ENCODE measurements around the gene PNMA8C.

The PNMA8C gene

GRCh38 chr19:46386151-46386550 lies 42.6 kb downstream of the PNMA8C start:
- H3K9me3 ChIP-seq = no peaks in the 10 kb centered on the region
- no peak overlapping the region for H3K4me3 ChIP-seq (ENCODE audit: low read depth, low read length)
- no peaks in the 10 kb centered on the region for H3K27me3 ChIP-seq
- DNase-seq = no peak
- TF ChIP-seq CTCF (IDR thresholded peaks at IDR 0.05; ENCODE audit: low read depth, low read length) = no peak
- H3K36me3 ChIP-seq = peaks cover 84% of the 10 kb centered on the region
- H3K4me1 ChIP-seq = no peaks in the 10 kb centered on the region

DNA sequence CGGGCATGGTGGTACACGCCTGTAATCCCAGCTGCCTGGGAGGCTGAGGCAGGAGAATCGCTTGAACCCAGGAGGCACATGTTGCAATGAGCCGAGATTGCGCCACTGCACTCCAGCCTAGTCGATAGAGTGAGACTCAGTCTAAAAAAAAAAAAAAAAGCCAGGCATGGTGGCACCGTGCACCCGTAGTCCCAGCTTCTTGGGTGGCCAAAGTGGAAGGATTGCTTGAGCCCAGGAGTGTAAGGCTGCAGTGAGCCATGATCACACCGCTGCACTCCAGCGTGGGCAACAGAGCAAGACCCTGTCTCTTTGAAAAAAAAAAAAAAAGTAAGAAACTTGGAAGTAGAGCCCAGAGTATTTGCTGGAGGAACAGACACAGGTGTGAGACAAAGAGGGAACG lies 43.1 kb downstream of the PNMA8C start:
- no peaks in the 10 kb centered on the region for H3K9me3 ChIP-seq
- H3K27me3 ChIP-seq = no peaks in the 10 kb centered on the region
- no peak overlapping the region for H3K4me3 ChIP-seq (ENCODE audit: low read depth, low read length)
- TF ChIP-seq CTCF (IDR thresholded peaks at IDR 0.05; ENCODE audit: low read depth, low read length) = no peak
- no peak for DNase-seq
- peaks cover 84% of the 10 kb centered on the region for H3K36me3 ChIP-seq
- no peaks in the 10 kb centered on the region for H3K4me1 ChIP-seq

DNA sequence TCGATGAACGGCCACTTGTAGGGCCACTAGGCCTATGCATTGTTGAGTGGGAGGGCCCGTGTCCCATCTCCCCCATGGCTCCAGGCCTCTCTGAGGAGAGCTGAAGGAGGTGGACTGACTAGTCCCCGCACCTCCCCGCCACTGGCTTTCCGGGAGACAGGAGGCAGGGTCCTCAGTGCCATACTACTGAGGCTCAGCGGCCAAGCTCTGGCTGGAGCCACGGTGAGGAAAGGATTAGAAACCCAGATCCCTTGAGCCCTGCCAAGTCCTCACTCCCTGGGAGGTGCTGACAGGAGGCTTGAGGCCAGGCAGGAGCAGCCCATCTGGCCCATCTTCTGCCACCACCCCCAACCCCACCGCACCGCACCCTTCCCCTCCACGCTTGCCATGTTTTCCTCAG lies 44.3 kb downstream of the PNMA8C start:
- no peak overlapping the region for H3K4me3 ChIP-seq (ENCODE audit: low read depth, low read length)
- H3K36me3 ChIP-seq = peaks cover 85% of the 10 kb centered on the region
- no peaks in the 10 kb centered on the region for H3K9me3 ChIP-seq
- H3K27me3 ChIP-seq = no peaks in the 10 kb centered on the region
- no peak for TF ChIP-seq CTCF (IDR thresholded peaks at IDR 0.05; ENCODE audit: low read depth, low read length)
- DNase-seq = no peak
- H3K4me1 ChIP-seq = no peaks in the 10 kb centered on the region

DNA sequence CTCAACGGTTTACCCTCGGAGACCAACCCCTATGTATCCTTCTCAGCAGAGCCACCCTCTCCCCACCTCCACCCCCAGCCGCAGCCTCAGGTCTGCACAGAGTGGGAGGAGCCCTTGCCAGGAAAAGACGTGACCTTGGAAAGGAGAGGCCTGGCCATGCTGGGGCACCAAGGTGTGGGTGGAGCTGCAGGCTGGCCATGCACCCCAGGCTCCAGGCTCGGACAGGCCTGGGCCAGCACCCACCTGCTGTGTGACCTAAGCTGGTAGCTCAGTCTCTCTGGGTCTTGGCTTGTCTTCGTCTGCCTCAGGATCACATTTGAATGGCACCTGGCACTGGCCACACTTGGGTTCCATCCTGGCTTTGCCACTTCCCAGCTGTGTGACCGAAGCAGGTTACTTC lies 44.9 kb downstream of the PNMA8C start:
- DNase-seq = no peak
- H3K27me3 ChIP-seq = no peaks in the 10 kb centered on the region
- no peak overlapping the region for H3K4me3 ChIP-seq (ENCODE audit: low read depth, low read length)
- H3K9me3 ChIP-seq = no peaks in the 10 kb centered on the region
- peaks cover 85% of the 10 kb centered on the region for H3K36me3 ChIP-seq
- H3K4me1 ChIP-seq = no peaks in the 10 kb centered on the region
- TF ChIP-seq CTCF (IDR thresholded peaks at IDR 0.05; ENCODE audit: low read depth, low read length) = no peak

GRCh38 chr19:46383171-46383815 lies 45.4 kb downstream of the PNMA8C start:
- Histone ChIP-seq H3K9me3 (no peaks in the 10 kb centered on the region), H3K36me3 (peaks cover 85% of the 10 kb centered on the region), H3K27me3 (no peaks in the 10 kb centered on the region), H3K4me3 (ENCODE audit: low read depth, low read length) (no peak overlapping the region), H3K4me1 (no peaks in the 10 kb centered on the region)
- DNase-seq = no peak
- TF ChIP-seq CTCF (IDR thresholded peaks at IDR 0.05; ENCODE audit: low read depth, low read length) = no peak

- Histone ChIP-seq H3K27me3 (no peaks in the 10 kb centered on the region), H3K36me3 (peaks cover 84% of the 10 kb centered on the region), H3K4me1 (no peaks in the 10 kb centered on the region), H3K9me3 (no peaks in the 10 kb centered on the region), H3K4me3 (ENCODE audit: low read depth, low read length) (no peak overlapping the region)
- no peak for DNase-seq
- no peak for TF ChIP-seq CTCF (IDR thresholded peaks at IDR 0.05; ENCODE audit: low read depth, low read length)
These were observed 46.9 kb downstream of the PNMA8C start for GRCh38 chr19:46381756-46382345.

Data from BE2C (cell line).